ENCODE results near the gene TMEM263. TPM values are rescaled to one million over a fixed set of nuclear protein-coding genes. Genes with fewer than 3 reads are reported as not detected.

Gene TMEM263
- total and polyA plus RNA-seq, 9 of the 15 experiments (the other 6 are each of a cell fraction or from before 2014, with no cell fraction given): 12.6 to 36.7 (median 24.4) TPM

GRCh38 chr12:106975098-106975497, 19.4 kb downstream of the TMEM263 start (continued):
- TF ChIP-seq TAF9B (IDR thresholded peaks at IDR 0.05; ENCODE audit: partially characterized antibody) (no peak), KLF13 (tag; IDR thresholded peaks at IDR 0.05; ENCODE audit: borderline replicate concordance, low read depth) (no peak), POLR3G (IDR thresholded peaks at IDR 0.05; ENCODE audit: extremely low read depth, insufficient read length, insufficient replicate concordance) (no peak), ATF7 (IDR thresholded peaks at IDR 0.05) (no peak), ASH1L (IDR thresholded peaks at IDR 0.05; ENCODE audit: borderline replicate concordance, low read depth, partially characterized antibody) (no peak), JUND (IDR thresholded peaks at IDR 0.05; ENCODE audit: borderline replicate concordance, low read depth, low read length) (peak; percentile 89), JUND (tag; IDR thresholded peaks at IDR 0.05; ENCODE audit: borderline replicate concordance, low read depth, low read length) (peak; percentile 62; the same call in 1 of the 3 replicates), ZNF347 (CRISPR knock-in tag; IDR thresholded peaks at IDR 0.05; ENCODE audit: low read depth) (no peak), TAF1 (IDR thresholded peaks at IDR 0.05; ENCODE audit: control insufficient read depth, extremely low read depth, insufficient read depth, low read length, severe bottlenecking) (no peak), ZNF197 (CRISPR knock-in tag; IDR thresholded peaks at IDR 0.05; ENCODE audit: low read depth) (no peak), MCM2 (IDR thresholded peaks at IDR 0.05; ENCODE audit: low read depth) (no peak), DNMT1 (IDR thresholded peaks at IDR 0.05) (no peak), ZNF354B (CRISPR knock-in tag; IDR thresholded peaks at IDR 0.05) (no peak), ZBTB49 (CRISPR knock-in tag; IDR thresholded peaks at IDR 0.05; ENCODE audit: borderline replicate concordance) (no peak), MTA2 (IDR thresholded peaks at IDR 0.05; ENCODE audit: low read depth) (no peak), ZNF766 (CRISPR knock-in tag; conservative IDR thresholded peaks at IDR 0.05) (no peak), ETV6 (IDR thresholded peaks at IDR 0.05; ENCODE audit: borderline replicate concordance in 1 of 2, low read depth in 2 of 2, low read length in 1 of 2) (no peak), ETV6 (CRISPR knock-in tag; IDR thresholded peaks at IDR 0.05; ENCODE audit: borderline replicate concordance) (no peak), ZNF263 (CRISPR knock-in tag; IDR thresholded peaks at IDR 0.05; ENCODE audit: borderline replicate concordance) (0 out of 2 replicates have a peak, but pooled peaks have one; percentile 2), JUN (IDR thresholded peaks at IDR 0.05; ENCODE audit: borderline replicate concordance, low read depth, low read length) (peak; percentile 48; the same call in 1 of the 2 replicates), JUN (CRISPR knock-in tag; IDR thresholded peaks at IDR 0.05; ENCODE audit: borderline replicate concordance) (no peak), SETDB1 (IDR thresholded peaks at IDR 0.05; ENCODE audit: low read length) (no peak), ZNF212 (CRISPR knock-in tag; IDR thresholded peaks at IDR 0.05) (no peak), HMG20B (CRISPR knock-in tag; IDR thresholded peaks at IDR 0.05) (no peak), ARHGAP35 (IDR thresholded peaks at IDR 0.05; ENCODE audit: partially characterized antibody) (no peak), ID3 (CRISPR knock-in tag; IDR thresholded peaks at IDR 0.05) (no peak), ID3 (tag; IDR thresholded peaks at IDR 0.05) (no peak), FOSL1 (tag; conservative IDR thresholded peaks at IDR 0.05) (peak; percentile 81), IFI16 (CRISPR knock-in tag; IDR thresholded peaks at IDR 0.05) (no peak)
